Mammary epithelial cell (primary cell): ENCODE data around the gene IDH2.

Source experiments
- EZH2 ChIP-seq: IDR thresholded peaks from 2 replicates; pipeline ENCODE4 v1.6.1; 2012; ENCODE audit warnings: low read length, inconsistent platforms, borderline replicate concordance
- TF ChIP-seq, protein P1 (sequence below), 2 donors: IDR thresholded peaks in 1 of 2; conservative IDR thresholded peaks in 1 of 2; 2 replicates each; pipeline ENCODE4 v1.5.1; 2011 to 2012; ENCODE audit warnings: inconsistent platforms in 2 of 2, low read length in 2 of 2, mild to moderate bottlenecking in 2 of 2, control low read depth in 1 of 2, low read depth in 1 of 2; ENCODE audit not compliant: insufficient read depth in 1 of 2; ENCODE audit errors: extremely low read depth in 1 of 2

- TF ChIP-seq, protein P1, sequence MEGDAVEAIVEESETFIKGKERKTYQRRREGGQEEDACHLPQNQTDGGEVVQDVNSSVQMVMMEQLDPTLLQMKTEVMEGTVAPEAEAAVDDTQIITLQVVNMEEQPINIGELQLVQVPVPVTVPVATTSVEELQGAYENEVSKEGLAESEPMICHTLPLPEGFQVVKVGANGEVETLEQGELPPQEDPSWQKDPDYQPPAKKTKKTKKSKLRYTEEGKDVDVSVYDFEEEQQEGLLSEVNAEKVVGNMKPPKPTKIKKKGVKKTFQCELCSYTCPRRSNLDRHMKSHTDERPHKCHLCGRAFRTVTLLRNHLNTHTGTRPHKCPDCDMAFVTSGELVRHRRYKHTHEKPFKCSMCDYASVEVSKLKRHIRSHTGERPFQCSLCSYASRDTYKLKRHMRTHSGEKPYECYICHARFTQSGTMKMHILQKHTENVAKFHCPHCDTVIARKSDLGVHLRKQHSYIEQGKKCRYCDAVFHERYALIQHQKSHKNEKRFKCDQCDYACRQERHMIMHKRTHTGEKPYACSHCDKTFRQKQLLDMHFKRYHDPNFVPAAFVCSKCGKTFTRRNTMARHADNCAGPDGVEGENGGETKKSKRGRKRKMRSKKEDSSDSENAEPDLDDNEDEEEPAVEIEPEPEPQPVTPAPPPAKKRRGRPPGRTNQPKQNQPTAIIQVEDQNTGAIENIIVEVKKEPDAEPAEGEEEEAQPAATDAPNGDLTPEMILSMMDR (conservative IDR thresholded peaks at IDR 0.05 in 1 of 2, IDR thresholded peaks at IDR 0.05 in 1 of 2; ENCODE audit: extremely low read depth in 1 of 2, insufficient read depth in 1 of 2, low read depth in 1 of 2, low read length in 2 of 2): no peak
- TF ChIP-seq EZH2: no peak
Measured at GRCh38 chr15:90040618-90041017, 61.6 kb downstream of the IDH2 start.
